Hepatocyte (in vitro differentiated cells): ENCODE measurements around the gene ESYT3.

Source experiments
- EZH2 ChIP-seq: fragments of 200-600 bp; sonication (generic); IDR thresholded peaks from 2 replicates; pipeline ENCODE4 v1.6.1; 2016; ENCODE audit warnings: antibody characterized with exemption, mild to moderate bottlenecking, borderline replicate concordance
- TF ChIP-seq, protein P1 (sequence below): fragments of 200-600 bp; sonication (generic); IDR thresholded peaks from 2 replicates; pipeline ENCODE4 v1.5.1; 2016; ENCODE audit warnings: antibody characterized with exemption, mild to moderate bottlenecking; ENCODE audit not compliant: poor library complexity

- TF ChIP-seq, protein P1, sequence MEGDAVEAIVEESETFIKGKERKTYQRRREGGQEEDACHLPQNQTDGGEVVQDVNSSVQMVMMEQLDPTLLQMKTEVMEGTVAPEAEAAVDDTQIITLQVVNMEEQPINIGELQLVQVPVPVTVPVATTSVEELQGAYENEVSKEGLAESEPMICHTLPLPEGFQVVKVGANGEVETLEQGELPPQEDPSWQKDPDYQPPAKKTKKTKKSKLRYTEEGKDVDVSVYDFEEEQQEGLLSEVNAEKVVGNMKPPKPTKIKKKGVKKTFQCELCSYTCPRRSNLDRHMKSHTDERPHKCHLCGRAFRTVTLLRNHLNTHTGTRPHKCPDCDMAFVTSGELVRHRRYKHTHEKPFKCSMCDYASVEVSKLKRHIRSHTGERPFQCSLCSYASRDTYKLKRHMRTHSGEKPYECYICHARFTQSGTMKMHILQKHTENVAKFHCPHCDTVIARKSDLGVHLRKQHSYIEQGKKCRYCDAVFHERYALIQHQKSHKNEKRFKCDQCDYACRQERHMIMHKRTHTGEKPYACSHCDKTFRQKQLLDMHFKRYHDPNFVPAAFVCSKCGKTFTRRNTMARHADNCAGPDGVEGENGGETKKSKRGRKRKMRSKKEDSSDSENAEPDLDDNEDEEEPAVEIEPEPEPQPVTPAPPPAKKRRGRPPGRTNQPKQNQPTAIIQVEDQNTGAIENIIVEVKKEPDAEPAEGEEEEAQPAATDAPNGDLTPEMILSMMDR: no peak
- TF ChIP-seq EZH2: no peak
These were observed 5.7 kb downstream of the ESYT3 start for GRCh38 chr3:138440121-138440521.
